ENCODE measurements around the gene HOXD4. TPM values are rescaled to one million over a fixed set of nuclear protein-coding genes. Genes with fewer than 3 reads are reported as not detected.

HOXD4 gene
- total RNA-seq, 1 experiment from 2014 or later = not detected

DNA sequence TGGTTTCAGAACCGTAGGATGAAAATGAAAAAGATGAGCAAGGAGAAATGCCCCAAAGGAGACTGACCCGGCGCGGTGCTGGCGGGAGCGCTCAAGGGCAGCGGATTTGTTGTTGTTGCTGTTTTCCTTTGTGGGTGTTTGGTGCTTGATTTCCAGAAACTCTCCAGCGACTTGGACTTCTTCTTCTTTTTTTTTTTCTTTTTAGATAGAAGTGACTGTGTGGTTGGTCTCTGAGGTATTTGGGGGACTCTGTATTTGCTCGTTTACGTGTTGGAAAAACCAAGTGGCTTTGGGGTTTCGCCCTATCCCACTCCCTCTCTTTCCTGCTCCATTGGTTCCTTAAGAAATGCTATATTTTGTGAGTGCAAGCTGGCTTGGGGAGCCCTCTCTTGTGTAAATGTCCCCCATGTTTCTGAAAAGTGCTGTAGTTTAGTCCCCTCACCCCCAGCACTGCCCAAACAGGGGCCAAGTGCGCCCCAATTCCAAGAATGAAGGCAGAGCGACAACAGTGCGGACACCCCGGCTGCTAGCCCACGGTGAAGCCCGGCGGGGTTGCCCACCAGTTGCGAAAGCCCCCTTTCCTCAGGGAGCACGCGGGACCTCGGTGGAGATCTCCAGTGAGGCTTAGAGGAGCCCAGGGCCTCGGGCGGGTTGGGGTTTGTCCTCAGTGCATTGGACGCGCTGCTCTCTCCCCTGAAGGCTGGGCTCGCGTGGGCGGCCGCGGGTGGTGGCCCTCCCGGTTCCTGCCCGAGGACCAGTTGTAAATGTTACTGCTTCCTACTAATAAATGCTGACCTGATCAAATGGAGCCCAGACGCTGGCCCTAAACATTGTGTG is 27.0 kb upstream of the HOXD4 start:
- Mint-ChIP-seq H3K27ac (no peak overlapping the region), H3K4me3 (peak overlapping the region; percentile 38; the same call in 1 of the 2 replicates), H3K4me1 (peaks cover 21% of the 10 kb centered on the region), H3K9me3 (no peaks in the 10 kb centered on the region), H3K27me3 (ENCODE audit: low read depth) (peaks cover 100% of the 10 kb centered on the region), H3K36me3 (peaks cover 2% of the 10 kb centered on the region; the same call in 1 of the 2 replicates)
- ChIA-PET POLR2A (no interaction called here), CTCF (no interaction called here)
- no peak for ATAC-seq
- no peak for DNase-seq (ENCODE audit: low spot score)
- TF ChIP-seq, protein P1, sequence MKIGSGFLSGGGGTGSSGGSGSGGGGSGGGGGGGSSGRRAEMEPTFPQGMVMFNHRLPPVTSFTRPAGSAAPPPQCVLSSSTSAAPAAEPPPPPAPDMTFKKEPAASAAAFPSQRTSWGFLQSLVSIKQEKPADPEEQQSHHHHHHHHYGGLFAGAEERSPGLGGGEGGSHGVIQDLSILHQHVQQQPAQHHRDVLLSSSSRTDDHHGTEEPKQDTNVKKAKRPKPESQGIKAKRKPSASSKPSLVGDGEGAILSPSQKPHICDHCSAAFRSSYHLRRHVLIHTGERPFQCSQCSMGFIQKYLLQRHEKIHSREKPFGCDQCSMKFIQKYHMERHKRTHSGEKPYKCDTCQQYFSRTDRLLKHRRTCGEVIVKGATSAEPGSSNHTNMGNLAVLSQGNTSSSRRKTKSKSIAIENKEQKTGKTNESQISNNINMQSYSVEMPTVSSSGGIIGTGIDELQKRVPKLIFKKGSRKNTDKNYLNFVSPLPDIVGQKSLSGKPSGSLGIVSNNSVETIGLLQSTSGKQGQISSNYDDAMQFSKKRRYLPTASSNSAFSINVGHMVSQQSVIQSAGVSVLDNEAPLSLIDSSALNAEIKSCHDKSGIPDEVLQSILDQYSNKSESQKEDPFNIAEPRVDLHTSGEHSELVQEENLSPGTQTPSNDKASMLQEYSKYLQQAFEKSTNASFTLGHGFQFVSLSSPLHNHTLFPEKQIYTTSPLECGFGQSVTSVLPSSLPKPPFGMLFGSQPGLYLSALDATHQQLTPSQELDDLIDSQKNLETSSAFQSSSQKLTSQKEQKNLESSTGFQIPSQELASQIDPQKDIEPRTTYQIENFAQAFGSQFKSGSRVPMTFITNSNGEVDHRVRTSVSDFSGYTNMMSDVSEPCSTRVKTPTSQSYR (CRISPR knock-in tag; IDR thresholded peaks at IDR 0.05) = no peak
- no peak for TF ChIP-seq MYBL2 (CRISPR knock-in tag; IDR thresholded peaks at IDR 0.05)
- TF ChIP-seq, protein P2, sequence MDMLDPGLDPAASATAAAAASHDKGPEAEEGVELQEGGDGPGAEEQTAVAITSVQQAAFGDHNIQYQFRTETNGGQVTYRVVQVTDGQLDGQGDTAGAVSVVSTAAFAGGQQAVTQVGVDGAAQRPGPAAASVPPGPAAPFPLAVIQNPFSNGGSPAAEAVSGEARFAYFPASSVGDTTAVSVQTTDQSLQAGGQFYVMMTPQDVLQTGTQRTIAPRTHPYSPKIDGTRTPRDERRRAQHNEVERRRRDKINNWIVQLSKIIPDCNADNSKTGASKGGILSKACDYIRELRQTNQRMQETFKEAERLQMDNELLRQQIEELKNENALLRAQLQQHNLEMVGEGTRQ (CRISPR knock-in tag; IDR thresholded peaks at IDR 0.05) = no peak
- no peak for TF ChIP-seq TEAD4 (CRISPR knock-in tag; IDR thresholded peaks at IDR 0.05)
- no peak for TF ChIP-seq ELF4 (CRISPR knock-in tag; IDR thresholded peaks at IDR 0.05; ENCODE audit: low read depth)
- TF ChIP-seq, protein P3, sequence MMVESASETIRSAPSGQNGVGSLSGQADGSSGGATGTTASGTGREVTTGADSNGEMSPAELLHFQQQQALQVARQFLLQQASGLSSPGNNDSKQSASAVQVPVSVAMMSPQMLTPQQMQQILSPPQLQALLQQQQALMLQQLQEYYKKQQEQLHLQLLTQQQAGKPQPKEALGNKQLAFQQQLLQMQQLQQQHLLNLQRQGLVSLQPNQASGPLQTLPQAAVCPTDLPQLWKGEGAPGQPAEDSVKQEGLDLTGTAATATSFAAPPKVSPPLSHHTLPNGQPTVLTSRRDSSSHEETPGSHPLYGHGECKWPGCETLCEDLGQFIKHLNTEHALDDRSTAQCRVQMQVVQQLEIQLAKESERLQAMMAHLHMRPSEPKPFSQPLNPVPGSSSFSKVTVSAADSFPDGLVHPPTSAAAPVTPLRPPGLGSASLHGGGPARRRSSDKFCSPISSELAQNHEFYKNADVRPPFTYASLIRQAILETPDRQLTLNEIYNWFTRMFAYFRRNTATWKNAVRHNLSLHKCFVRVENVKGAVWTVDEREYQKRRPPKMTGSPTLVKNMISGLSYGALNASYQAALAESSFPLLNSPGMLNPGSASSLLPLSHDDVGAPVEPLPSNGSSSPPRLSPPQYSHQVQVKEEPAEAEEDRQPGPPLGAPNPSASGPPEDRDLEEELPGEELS (CRISPR knock-in tag; IDR thresholded peaks at IDR 0.05) = no peak
- no peak for TF ChIP-seq SMAD3 (CRISPR knock-in tag; IDR thresholded peaks at IDR 0.05; ENCODE audit: borderline replicate concordance)
- no peak for TF ChIP-seq RORB (CRISPR knock-in tag; IDR thresholded peaks at IDR 0.05)
- TF ChIP-seq, protein P4, sequence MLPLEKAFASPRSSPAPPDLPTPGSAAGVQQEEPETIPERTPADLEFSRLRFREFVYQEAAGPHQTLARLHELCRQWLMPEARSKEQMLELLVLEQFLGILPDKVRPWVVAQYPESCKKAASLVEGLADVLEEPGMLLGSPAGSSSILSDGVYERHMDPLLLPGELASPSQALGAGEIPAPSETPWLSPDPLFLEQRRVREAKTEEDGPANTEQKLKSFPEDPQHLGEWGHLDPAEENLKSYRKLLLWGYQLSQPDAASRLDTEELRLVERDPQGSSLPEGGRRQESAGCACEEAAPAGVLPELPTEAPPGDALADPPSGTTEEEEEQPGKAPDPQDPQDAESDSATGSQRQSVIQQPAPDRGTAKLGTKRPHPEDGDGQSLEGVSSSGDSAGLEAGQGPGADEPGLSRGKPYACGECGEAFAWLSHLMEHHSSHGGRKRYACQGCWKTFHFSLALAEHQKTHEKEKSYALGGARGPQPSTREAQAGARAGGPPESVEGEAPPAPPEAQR (CRISPR knock-in tag; IDR thresholded peaks at IDR 0.05) = no peak
- TF ChIP-seq SMAD4 (CRISPR knock-in tag; IDR thresholded peaks at IDR 0.05) = no peak

DNA sequence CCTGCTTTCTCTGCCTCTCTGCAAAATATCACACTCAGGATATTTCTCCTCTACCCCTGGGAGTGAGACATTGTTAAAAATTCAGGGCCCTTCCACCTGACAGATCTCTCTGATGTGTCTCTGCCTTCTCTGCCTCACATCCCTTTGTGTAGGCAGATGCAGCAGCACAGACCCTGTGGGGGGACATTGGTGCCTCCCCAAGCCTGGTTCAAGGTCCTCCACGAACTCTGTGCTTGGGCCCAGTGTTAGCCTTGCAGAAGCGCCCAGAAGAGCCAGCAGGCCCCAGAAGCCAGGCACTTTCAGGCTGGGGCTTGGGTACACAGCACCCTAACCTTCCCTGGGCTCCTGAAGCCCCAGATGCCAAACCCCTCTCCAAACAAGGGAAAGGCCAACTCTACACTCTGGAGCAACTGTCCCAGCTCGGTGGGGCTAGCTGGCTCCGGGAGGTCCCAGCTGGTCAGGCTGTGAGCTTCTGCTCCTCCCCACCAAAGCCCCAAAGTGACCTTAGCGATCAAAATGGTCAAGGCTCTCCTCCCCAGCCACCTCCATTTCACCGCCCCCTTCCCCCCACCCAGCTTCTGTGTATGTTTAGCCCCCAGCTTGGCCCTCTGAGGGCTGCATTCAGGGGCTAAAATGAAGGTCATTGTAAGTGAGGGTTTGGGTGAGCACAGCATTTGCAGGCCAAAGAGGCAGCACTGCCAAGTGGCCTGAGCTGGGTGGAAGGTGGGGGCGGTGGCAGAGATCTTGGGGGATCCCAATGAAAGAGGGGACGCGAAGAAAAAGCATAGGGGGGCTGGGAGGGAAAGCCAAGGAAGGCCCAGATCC is 26.2 kb upstream of the HOXD4 start:
- Mint-ChIP-seq H3K9me3 (no peaks in the 10 kb centered on the region), H3K4me1 (peaks cover 21% of the 10 kb centered on the region), H3K27me3 (ENCODE audit: low read depth) (peaks cover 98% of the 10 kb centered on the region), H3K4me3 (no peak overlapping the region), H3K36me3 (peaks cover 2% of the 10 kb centered on the region; the same call in 1 of the 2 replicates), H3K27ac (no peak overlapping the region)
- no peak for ATAC-seq
- ChIA-PET CTCF (interaction anchor here (0.6 to 2.1 kb wide), 4 partner anchors 15 to 522 kb away, joined by 3 to 14 read pairs (median 4); no protein-coding TSS in a partner anchor), POLR2A (interaction anchor here (0.7 kb wide), 1 partner anchor 512 kb away, joined by 6 read pairs; no protein-coding TSS in a partner anchor)
- DNase-seq (ENCODE audit: low spot score) = no peak
- TF ChIP-seq ZNF263 (CRISPR knock-in tag; IDR thresholded peaks at IDR 0.05; ENCODE audit: low read depth) (no peak), TEAD4 (CRISPR knock-in tag; IDR thresholded peaks at IDR 0.05) (no peak), RORB (CRISPR knock-in tag; IDR thresholded peaks at IDR 0.05) (no peak), SOX15 (CRISPR knock-in tag; IDR thresholded peaks at IDR 0.05) (no peak), FOXP1 (CRISPR knock-in tag; IDR thresholded peaks at IDR 0.05; ENCODE audit: borderline replicate concordance) (no peak), CREM (CRISPR knock-in tag; IDR thresholded peaks at IDR 0.05) (no peak)
- TF ChIP-seq, protein P5, sequence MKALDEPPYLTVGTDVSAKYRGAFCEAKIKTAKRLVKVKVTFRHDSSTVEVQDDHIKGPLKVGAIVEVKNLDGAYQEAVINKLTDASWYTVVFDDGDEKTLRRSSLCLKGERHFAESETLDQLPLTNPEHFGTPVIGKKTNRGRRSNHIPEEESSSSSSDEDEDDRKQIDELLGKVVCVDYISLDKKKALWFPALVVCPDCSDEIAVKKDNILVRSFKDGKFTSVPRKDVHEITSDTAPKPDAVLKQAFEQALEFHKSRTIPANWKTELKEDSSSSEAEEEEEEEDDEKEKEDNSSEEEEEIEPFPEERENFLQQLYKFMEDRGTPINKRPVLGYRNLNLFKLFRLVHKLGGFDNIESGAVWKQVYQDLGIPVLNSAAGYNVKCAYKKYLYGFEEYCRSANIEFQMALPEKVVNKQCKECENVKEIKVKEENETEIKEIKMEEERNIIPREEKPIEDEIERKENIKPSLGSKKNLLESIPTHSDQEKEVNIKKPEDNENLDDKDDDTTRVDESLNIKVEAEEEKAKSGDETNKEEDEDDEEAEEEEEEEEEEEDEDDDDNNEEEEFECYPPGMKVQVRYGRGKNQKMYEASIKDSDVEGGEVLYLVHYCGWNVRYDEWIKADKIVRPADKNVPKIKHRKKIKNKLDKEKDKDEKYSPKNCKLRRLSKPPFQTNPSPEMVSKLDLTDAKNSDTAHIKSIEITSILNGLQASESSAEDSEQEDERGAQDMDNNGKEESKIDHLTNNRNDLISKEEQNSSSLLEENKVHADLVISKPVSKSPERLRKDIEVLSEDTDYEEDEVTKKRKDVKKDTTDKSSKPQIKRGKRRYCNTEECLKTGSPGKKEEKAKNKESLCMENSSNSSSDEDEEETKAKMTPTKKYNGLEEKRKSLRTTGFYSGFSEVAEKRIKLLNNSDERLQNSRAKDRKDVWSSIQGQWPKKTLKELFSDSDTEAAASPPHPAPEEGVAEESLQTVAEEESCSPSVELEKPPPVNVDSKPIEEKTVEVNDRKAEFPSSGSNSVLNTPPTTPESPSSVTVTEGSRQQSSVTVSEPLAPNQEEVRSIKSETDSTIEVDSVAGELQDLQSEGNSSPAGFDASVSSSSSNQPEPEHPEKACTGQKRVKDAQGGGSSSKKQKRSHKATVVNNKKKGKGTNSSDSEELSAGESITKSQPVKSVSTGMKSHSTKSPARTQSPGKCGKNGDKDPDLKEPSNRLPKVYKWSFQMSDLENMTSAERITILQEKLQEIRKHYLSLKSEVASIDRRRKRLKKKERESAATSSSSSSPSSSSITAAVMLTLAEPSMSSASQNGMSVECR (CRISPR knock-in tag; IDR thresholded peaks at IDR 0.05; ENCODE audit: borderline replicate concordance) = no peak
- TF ChIP-seq, protein P1 (CRISPR knock-in tag; IDR thresholded peaks at IDR 0.05) = no peak
- TF ChIP-seq, protein P6, sequence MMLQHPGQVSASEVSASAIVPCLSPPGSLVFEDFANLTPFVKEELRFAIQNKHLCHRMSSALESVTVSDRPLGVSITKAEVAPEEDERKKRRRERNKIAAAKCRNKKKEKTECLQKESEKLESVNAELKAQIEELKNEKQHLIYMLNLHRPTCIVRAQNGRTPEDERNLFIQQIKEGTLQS (CRISPR knock-in tag; conservative IDR thresholded peaks at IDR 0.05) = no peak
